ENCODE results near the gene SMPDL3B. TPM values are rescaled to one million over a fixed set of nuclear protein-coding genes. Genes with fewer than 3 reads are reported as not detected.

Gene SMPDL3B
- total and polyA plus RNA-seq, 8 donors = 0.89 to 73.6 (median 8.0) TPM; not detected in 1

- TF ChIP-seq POLR2A (IDR thresholded peaks at IDR 0.05) = no peak
- no peak for TF ChIP-seq EP300 (IDR thresholded peaks at IDR 0.05)
- no peak for TF ChIP-seq POLR2AphosphoS5 (IDR thresholded peaks at IDR 0.05)
- no peak for TF ChIP-seq CTCF (IDR thresholded peaks at IDR 0.05)
- no peaks in the 10 kb centered on the region for H3K36me3 ChIP-seq
- 78 to 89% (median 88%) methylated on average over 3 to 4 of the region's 4 CpGs for WGBS, 5 donors
- H3K4me3 ChIP-seq = no peak overlapping the region
- intact Hi-C loops (cut with DNase I; ENCODE audit: low total_unique reads) = no loop called here
- H3K9me3 ChIP-seq = no peaks in the 10 kb centered on the region
- no peak for DNase-seq
- H3K4me1 ChIP-seq = peaks cover 0 to 19% (median 6%) of the 10 kb centered on the region in 4 donors
- no peak overlapping the region for H3K27ac ChIP-seq
- H3K27me3 ChIP-seq = peaks cover 0 to 24% (median 0%) of the 10 kb centered on the region in 3 donors
These were observed 3.0 kb upstream of the SMPDL3B start for GRCh38 chr1:27931759-27932158.

- DNase-seq = no peak
- Histone ChIP-seq H3K4me3 (peak overlapping the region; percentile 31 to 52 (median 36)), H3K27me3 (peaks cover 0 to 24% (median 0%) of the 10 kb centered on the region in 3 donors), H3K36me3 (no peaks in the 10 kb centered on the region), H3K27ac (peak overlapping the region in 1 of 5 donors; percentile 65), H3K9me3 (no peaks in the 10 kb centered on the region), H3K4me1 (peaks cover 0 to 19% (median 6%) of the 10 kb centered on the region in 4 donors)
- 36 to 54% (median 40%) methylated on average over 8 of the region's 8 CpGs for WGBS, 5 donors
- TF ChIP-seq EP300 (IDR thresholded peaks at IDR 0.05) (no peak), POLR2A (IDR thresholded peaks at IDR 0.05) (no peak), CTCF (IDR thresholded peaks at IDR 0.05) (no peak), POLR2AphosphoS5 (IDR thresholded peaks at IDR 0.05) (no peak)
- intact Hi-C loops (cut with DNase I; ENCODE audit: low total_unique reads) = no loop called here
These were observed 921 bp downstream of the SMPDL3B start for GRCh38 chr1:27935721-27936120.

- TF ChIP-seq POLR2AphosphoS5 (IDR thresholded peaks at IDR 0.05) (no peak), POLR2A (IDR thresholded peaks at IDR 0.05) (no peak), CTCF (IDR thresholded peaks at IDR 0.05) (no peak), EP300 (IDR thresholded peaks at IDR 0.05) (no peak)
- 69 to 100% (median 87%) methylated on average over 4 to 5 of the region's 5 CpGs for whole genome bisulfite sequencing, 5 donors
- intact Hi-C loops (cut with DNase I; ENCODE audit: low total_unique reads) = no loop called here
- Histone ChIP-seq H3K4me3 (peak overlapping the region in 1 of 4 donors; percentile 34), H3K27me3 (peaks cover 0 to 24% (median 0%) of the 10 kb centered on the region in 3 donors), H3K4me1 (peaks cover 0 to 19% (median 6%) of the 10 kb centered on the region in 4 donors), H3K27ac (no peak overlapping the region), H3K36me3 (no peaks in the 10 kb centered on the region), H3K9me3 (no peaks in the 10 kb centered on the region)
- DNase-seq = no peak
These were observed 1.6 kb downstream of the SMPDL3B start for GRCh38 chr1:27936370-27936769.

GRCh38 chr1:27937524-27937836 lies 2.7 kb downstream of the SMPDL3B start:
- no peaks in the 10 kb centered on the region for H3K36me3 ChIP-seq
- no peak for TF ChIP-seq POLR2AphosphoS5 (IDR thresholded peaks at IDR 0.05)
- no peak for TF ChIP-seq EP300 (IDR thresholded peaks at IDR 0.05)
- TF ChIP-seq POLR2A (IDR thresholded peaks at IDR 0.05) = no peak
- TF ChIP-seq CTCF (IDR thresholded peaks at IDR 0.05) = no peak
- intact Hi-C loops (cut with DNase I; ENCODE audit: low total_unique reads) = no loop called here
- peaks cover 0 to 19% (median 6%) of the 10 kb centered on the region in 4 donors for H3K4me1 ChIP-seq
- H3K27ac ChIP-seq = no peak overlapping the region
- no peak for DNase-seq
- H3K9me3 ChIP-seq = no peaks in the 10 kb centered on the region
- 64 to 86% (median 83%) methylated on average over 1 of the region's 1 CpG for WGBS, 5 donors
- no peak overlapping the region for H3K4me3 ChIP-seq
- H3K27me3 ChIP-seq = peaks cover 0 to 24% (median 0%) of the 10 kb centered on the region in 3 donors

Measured in stomach (tissue), 9 donors.